Fibroblast of lung (primary cell): Measurements from ENCODE around the gene NCKAP5. TPM values are rescaled to one million over a fixed set of nuclear protein-coding genes. Genes with fewer than 3 reads are reported as not detected.

ENCODE experiments used
- DNase-seq, 2 donors: peaks; one replicate each; pipeline versions ENCODE4 v3.0.0 to v3.0.0-alpha.2; 2010; ENCODE audit warnings: low read depth in 2 of 2
- H2AFZ ChIP-seq: 2 replicates; pipeline ENCODE4 v1.5.1; 2012; ENCODE audit warnings: low read length, control low read depth, inconsistent platforms
- H3K27ac ChIP-seq: 2 replicates; pipeline ENCODE4 v1.5.1; 2011; ENCODE audit warnings: low read length, control low read depth; ENCODE audit not compliant: insufficient read depth
- H3K27me3 ChIP-seq: 2 replicates; pipeline ENCODE4 v1.5.1; 2011; ENCODE audit warnings: mild to moderate bottlenecking, low read length; ENCODE audit not compliant: control insufficient read depth, insufficient read depth
- H3K36me3 ChIP-seq: 2 replicates; pipeline ENCODE4 v1.5.1; 2011; ENCODE audit warnings: low read length; ENCODE audit not compliant: control insufficient read depth, insufficient read depth
- H3K4me1 ChIP-seq: 2 replicates; pipeline ENCODE4 v1.5.1; 2011; ENCODE audit warnings: low read length; ENCODE audit not compliant: control insufficient read depth, insufficient read depth; ENCODE audit errors: extremely low read depth
- H3K4me2 ChIP-seq: 2 replicates; pipeline ENCODE4 v1.5.1; 2011; ENCODE audit warnings: low read length, control low read depth; ENCODE audit not compliant: insufficient read depth; ENCODE audit errors: extremely low read depth
- H3K4me3 ChIP-seq, 4 experiments: fragments of 200-600 bp in 1 of 4; sonication (generic) in 1 of 4; replicated peaks in 1 of 4; 2 replicates each; pipeline ENCODE4 v1.5.1; 2011 to 2016; ENCODE audit warnings: low read length in 4 of 4, low read depth in 3 of 4, mild to moderate bottlenecking in 3 of 4, control low read depth in 2 of 4, inconsistent platforms in 1 of 4, mixed read lengths in 1 of 4; ENCODE audit not compliant: insufficient read depth in 1 of 4; ENCODE audit errors: control extremely low read depth in 1 of 4
- H3K79me2 ChIP-seq: 2 replicates; pipeline ENCODE4 v1.5.1; 2012; ENCODE audit warnings: mild to moderate bottlenecking, low read length, inconsistent platforms; ENCODE audit not compliant: control insufficient read depth, insufficient read depth
- H3K9ac ChIP-seq: 2 replicates; pipeline ENCODE4 v1.5.1; 2011; ENCODE audit warnings: mild to moderate bottlenecking, low read length, control low read depth; ENCODE audit not compliant: insufficient read depth
- H3K9me3 ChIP-seq: 2 replicates; pipeline ENCODE4 v1.5.1; 2012; ENCODE audit warnings: low read depth, low read length; ENCODE audit not compliant: control insufficient read depth, insufficient read depth
- H4K20me1 ChIP-seq: 2 replicates; pipeline ENCODE4 v1.5.1; 2011; ENCODE audit warnings: low read length; ENCODE audit not compliant: control insufficient read depth, insufficient read depth; ENCODE audit errors: extremely low read depth
- EZH2 ChIP-seq: IDR thresholded peaks from 2 replicates; pipeline ENCODE4 v1.5.1; 2012; ENCODE audit warnings: low read length, control low read depth, mild to moderate bottlenecking; ENCODE audit errors: missing control alignments
- polyA plus RNA-seq, 2 donors: library from polyadenylated mRNA; depleted of rRNA in 1 of 2; stranded (reverse) in 1 of 2; unstranded in 1 of 2; fragments of >200 nt; gene quantifications; 2 replicates each; pipeline ENCODE4 v1.2.1, GENCODE V29; 2011 to 2012; ENCODE audit warnings: missing spikeins in 1 of 2
- total RNA-seq: library from RNA; depleted of rRNA; stranded (reverse); fragments of >200 nt; gene quantifications from 2 replicates; pipeline ENCODE4 v1.2.1, GENCODE V29; 2014
- TF ChIP-seq, protein P1 (sequence below), 2 donors: IDR thresholded peaks in 1 of 2; conservative IDR thresholded peaks in 1 of 2; 1 replicate in 1 of 2; 2 replicates in 1 of 2; pipeline ENCODE4 v1.5.1; 2011 to 2012; ENCODE audit warnings: low read length in 2 of 2, control low read depth in 1 of 2, inconsistent platforms in 1 of 2, low read depth in 1 of 2, mild to moderate bottlenecking in 1 of 2

Gene NCKAP5
- total and polyA plus RNA-seq, 2 donors (not counting 1 experiment from before 2014, with no cell fraction given), result 2.6 to 6.2 TPM

GRCh38 chr2:132646540-132647108, 921.6 kb downstream of the NCKAP5 start:
- Histone ChIP-seq H3K4me1 (no peaks in the 10 kb centered on the region), H3K79me2 (no peaks in the 10 kb centered on the region), H3K27ac (no peak overlapping the region), H3K4me2 (no peak overlapping the region), H4K20me1 (no peaks in the 10 kb centered on the region), H3K9me3 (no peaks in the 10 kb centered on the region), H3K27me3 (no peaks in the 10 kb centered on the region), H3K9ac (no peak overlapping the region), H3K36me3 (no peaks in the 10 kb centered on the region), H3K4me3 (no peak overlapping the region), H2AFZ (no peak overlapping the region)
- DNase-seq, result peak in 1 of 2 donors; percentile 15
- TF ChIP-seq EZH2, result no peak
- TF ChIP-seq, protein P1, sequence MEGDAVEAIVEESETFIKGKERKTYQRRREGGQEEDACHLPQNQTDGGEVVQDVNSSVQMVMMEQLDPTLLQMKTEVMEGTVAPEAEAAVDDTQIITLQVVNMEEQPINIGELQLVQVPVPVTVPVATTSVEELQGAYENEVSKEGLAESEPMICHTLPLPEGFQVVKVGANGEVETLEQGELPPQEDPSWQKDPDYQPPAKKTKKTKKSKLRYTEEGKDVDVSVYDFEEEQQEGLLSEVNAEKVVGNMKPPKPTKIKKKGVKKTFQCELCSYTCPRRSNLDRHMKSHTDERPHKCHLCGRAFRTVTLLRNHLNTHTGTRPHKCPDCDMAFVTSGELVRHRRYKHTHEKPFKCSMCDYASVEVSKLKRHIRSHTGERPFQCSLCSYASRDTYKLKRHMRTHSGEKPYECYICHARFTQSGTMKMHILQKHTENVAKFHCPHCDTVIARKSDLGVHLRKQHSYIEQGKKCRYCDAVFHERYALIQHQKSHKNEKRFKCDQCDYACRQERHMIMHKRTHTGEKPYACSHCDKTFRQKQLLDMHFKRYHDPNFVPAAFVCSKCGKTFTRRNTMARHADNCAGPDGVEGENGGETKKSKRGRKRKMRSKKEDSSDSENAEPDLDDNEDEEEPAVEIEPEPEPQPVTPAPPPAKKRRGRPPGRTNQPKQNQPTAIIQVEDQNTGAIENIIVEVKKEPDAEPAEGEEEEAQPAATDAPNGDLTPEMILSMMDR (conservative IDR thresholded peaks at IDR 0.05 in 1 of 2, IDR thresholded peaks at IDR 0.05 in 1 of 2; ENCODE audit: low read depth in 1 of 2, low read length in 2 of 2), result no peak

GRCh38 chr2:132645722-132646539, 922.3 kb downstream of the NCKAP5 start:
- Histone ChIP-seq H3K4me3 (no peak overlapping the region), H3K9ac (no peak overlapping the region), H3K4me1 (no peaks in the 10 kb centered on the region), H3K9me3 (no peaks in the 10 kb centered on the region), H3K4me2 (no peak overlapping the region), H3K79me2 (no peaks in the 10 kb centered on the region), H2AFZ (no peak overlapping the region), H3K27ac (no peak overlapping the region), H3K27me3 (no peaks in the 10 kb centered on the region), H3K36me3 (no peaks in the 10 kb centered on the region), H4K20me1 (no peaks in the 10 kb centered on the region)
- TF ChIP-seq EZH2, result no peak
- TF ChIP-seq, protein P1 (conservative IDR thresholded peaks at IDR 0.05 in 1 of 2, IDR thresholded peaks at IDR 0.05 in 1 of 2; ENCODE audit: low read depth in 1 of 2, low read length in 2 of 2), result no peak
- DNase-seq, result no peak

DNA sequence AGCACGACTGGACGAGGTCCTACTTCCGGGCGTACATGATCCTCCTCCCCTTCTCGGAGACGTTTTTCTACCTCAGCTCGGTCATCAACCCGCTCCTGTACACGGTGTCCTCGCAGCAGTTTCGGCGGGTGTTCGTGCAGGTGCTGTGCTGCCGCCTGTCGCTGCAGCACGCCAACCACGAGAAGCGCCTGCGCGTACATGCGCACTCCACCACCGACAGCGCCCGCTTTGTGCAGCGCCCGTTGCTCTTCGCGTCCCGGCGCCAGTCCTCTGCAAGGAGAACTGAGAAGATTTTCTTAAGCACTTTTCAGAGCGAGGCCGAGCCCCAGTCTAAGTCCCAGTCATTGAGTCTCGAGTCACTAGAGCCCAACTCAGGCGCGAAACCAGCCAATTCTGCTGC, 923.1 kb downstream of the NCKAP5 start:
- no peaks in the 10 kb centered on the region for H3K9me3 ChIP-seq
- H3K4me2 ChIP-seq, result no peak overlapping the region
- no peaks in the 10 kb centered on the region for H3K4me1 ChIP-seq
- TF ChIP-seq, protein P1 (conservative IDR thresholded peaks at IDR 0.05 in 1 of 2, IDR thresholded peaks at IDR 0.05 in 1 of 2; ENCODE audit: low read depth in 1 of 2, low read length in 2 of 2), result no peak
- TF ChIP-seq EZH2, result no peak
- H3K27ac ChIP-seq, result no peak overlapping the region
- no peaks in the 10 kb centered on the region for H3K36me3 ChIP-seq
- no peaks in the 10 kb centered on the region for H3K79me2 ChIP-seq
- no peaks in the 10 kb centered on the region for H3K27me3 ChIP-seq
- no peaks in the 10 kb centered on the region for H4K20me1 ChIP-seq
- DNase-seq, result no peak
- no peak overlapping the region for H2AFZ ChIP-seq
- H3K9ac ChIP-seq, result no peak overlapping the region
- no peak overlapping the region for H3K4me3 ChIP-seq
